GM21717 (cell line): ENCODE measurements around the gene MTO1.
A peak's percentile ranks its signal among the peaks of the same experiment; 100 is the strongest.
"Not testable (repeated sequence)": the region's sequence is repeated elsewhere in the genome, so short reads cannot be mapped to it uniquely, and the experiment has no call there.

Experiments used
- ATAC-seq: cut with Tn5 transposase; IDR thresholded peaks from one replicate; pipeline ENCODE4 v1.9.1; 2021; ENCODE audit warnings: mild to moderate bottlenecking, moderate library complexity; ENCODE audit not compliant: unreplicated experiment

The MTO1 gene

DNA sequence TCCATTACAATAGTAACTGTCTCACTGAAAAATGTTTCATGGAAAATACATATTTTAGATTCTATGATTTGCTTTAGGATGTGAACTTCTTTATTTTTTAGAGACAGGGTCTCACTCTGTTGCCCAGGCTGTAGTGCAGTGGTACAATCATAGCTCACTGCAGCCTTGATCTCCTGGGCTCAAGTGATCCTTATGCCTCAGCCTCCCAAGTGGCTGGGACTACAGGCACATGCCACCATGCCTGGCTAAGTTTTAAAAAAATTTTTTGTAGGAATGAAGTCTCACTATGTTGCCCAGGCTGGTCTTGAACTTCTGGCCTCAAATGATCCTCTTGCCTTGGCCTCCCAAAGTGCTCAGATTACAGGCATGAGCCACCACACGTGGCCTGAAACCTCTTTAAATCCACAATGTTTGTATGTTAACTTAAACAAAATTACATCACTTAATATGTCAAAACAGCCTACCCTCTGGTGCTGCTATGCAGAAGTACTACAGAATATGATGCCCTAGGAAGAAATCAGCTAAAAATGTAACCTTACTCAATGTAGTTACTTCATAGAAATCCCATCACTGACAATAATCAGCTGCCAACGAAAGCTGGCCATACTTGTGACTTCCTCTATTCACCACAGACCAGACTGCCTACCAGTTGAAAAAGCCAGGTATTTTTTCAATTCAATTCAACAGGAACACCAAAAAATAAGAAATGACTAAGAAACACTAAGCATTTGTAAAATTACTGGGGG is 41.7 kb downstream of the MTO1 start:
- no peak for ATAC-seq

DNA sequence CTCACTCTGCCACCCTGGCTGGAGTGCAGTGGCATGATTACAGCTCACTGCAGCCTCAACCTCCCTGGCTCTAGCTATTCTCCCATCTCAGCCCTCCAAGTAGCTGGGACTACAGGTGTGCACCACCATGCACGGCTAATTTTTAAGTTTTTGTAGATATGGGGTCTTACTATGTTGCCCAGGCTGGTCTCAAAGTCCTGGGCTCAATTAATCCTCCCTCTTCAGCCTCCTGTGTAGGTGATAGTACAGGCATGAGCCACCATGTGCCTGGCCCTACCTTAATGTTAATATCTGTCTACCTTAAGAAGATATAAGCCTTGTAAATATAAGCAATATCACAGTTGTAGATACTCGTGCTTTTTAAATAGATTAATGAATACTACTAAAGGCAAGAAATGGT is 42.6 kb downstream of the MTO1 start:
- no peak for ATAC-seq

DNA sequence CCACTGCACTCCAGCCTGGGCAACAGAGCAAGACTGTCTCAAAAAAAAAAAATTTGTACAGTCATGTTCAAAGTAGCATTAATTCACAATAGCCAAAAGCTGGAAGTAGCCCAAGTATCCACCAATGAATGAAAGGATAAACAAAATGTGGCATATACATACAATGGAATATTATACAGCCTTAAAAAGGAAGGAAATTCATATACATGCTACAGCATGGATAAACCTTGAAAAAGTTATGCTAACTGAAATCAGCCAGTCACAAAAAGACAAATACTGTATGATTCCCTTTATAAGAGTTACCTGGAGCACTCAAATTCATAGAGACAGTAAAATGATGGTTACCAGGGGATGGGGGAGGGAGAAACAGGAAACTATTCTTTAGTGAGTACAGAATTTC is 43.6 kb downstream of the MTO1 start:
- ATAC-seq: no peak

GRCh38 chr6:73505705-73506104 is 44.2 kb downstream of the MTO1 start:
- ATAC-seq: not testable (repeated sequence)

DNA sequence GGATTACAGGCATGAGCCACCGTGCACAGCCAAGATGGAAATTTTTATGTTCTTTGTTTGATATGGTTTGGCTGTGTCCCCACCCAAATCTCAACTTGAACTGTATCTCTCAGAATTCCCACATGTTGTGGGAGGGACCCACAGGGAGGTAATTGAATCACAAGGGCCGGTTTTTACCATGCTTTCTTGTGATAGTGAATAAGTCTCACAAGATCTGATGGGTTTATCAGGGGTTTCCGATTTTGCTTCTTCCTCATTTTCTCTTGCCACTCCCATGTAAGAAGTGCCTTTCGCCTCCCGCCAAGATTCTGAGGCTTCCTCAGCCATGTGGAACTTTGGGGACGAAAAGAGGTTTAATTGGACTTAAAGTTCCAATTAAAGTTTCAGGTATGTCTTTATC is 44.7 kb downstream of the MTO1 start:
- no peak for ATAC-seq

DNA sequence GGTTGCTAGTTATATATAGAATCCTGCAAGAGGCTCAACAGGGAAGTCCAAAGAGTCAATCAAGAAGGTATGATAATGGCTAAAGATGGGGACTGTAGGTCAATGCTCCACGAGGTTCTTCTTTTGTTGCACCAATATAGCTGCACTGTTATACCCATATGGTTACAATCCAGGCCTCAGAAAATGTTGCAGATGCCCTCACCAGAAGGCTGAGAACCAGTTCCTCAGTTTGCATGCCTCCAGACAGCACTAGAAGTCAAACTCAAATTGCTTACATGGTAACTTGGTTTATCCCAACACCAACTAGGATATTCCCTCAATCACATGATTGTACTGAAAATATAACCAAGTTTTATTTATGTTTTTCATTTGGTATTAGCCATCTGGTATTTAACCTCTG is 47.2 kb downstream of the MTO1 start:
- ATAC-seq: no peak

DNA sequence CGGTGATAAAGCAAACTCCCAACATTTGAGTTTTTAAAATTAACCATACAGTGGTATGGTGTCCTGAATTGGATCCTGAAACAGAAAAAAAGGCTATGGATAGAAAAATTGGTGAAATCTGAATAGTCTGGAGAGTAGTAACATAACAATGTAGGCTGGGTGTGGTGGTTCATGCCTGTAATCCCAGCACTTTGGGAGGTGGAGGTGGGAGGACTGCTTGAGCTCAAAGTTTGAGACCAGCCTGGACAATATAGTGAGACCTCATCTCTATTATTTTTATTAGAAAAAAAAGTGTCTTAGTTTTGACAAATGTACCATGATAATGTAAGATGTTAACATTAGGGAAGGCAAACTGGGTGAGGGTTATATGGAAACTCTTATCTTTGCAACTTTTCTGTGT is 48.3 kb downstream of the MTO1 start:
- ATAC-seq: no peak

- ATAC-seq: no peak
These were observed 50.3 kb downstream of the MTO1 start for GRCh38 chr6:73511796-73512195.

DNA sequence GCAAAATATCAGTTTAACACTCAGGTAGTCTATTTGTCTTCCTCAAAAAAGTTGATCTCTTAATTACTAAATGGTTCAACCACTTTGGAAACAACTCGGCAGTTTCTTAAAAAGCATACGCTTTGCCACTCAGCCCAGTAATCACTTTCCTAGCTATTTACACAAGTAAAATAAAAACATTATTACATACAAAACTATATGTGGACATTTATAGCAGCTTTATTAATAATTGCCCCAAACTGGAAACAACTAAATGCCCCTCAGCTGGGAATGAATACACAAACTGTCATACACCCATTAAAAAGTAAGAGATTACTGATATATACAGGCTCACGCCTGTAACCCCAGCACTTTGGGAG is 51.9 kb downstream of the MTO1 start:
- ATAC-seq: no peak

- ATAC-seq: no peak
These were observed 53.2 kb downstream of the MTO1 start for GRCh38 chr6:73514746-73515110.

- ATAC-seq: peak; percentile 28
These were observed 53.7 kb downstream of the MTO1 start for GRCh38 chr6:73515204-73515655.

GRCh38 chr6:73516514-73517489 is 55.3 kb downstream of the MTO1 start:
- no peak for ATAC-seq

DNA sequence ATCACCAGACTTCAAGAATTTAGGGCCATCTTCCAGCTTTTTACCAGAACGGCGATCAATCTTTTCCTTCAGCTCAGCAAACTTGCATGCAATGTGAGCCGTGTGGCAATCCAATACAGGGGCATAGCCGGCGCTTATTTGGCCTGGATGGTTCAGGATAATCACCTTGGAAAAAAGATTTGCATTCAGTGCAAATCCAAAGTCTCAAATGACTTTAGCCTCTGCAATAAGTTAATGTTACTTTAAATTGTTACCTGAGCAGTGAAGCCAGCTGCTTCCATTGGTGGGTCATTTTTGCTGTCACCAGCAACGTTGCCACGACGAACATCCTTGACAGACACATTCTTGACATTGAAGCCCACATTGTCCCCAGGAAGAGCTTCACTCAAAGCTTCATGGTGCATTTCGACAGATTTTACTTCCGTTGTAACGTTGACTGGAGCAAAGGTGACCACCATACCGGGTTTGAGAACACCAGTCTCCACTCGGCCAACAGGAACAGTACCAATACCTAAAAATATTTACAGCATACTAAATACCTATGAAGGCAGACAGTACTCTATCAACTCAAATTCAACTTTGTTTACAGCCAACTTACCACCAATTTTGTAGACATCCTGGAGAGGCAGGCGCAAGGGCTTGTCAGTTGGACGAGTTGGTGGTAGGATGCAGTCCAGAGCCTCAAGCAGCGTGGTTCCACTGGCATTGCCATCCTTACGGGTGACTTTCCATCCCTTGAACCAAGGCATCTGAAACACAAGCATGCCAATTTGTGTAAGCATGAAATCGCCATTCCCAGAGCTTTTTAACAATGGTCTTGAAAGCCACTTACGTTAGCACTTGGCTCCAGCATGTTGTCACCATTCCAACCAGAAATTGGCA is 56.8 kb downstream of the MTO1 start:
- ATAC-seq: not testable (repeated sequence)

DNA sequence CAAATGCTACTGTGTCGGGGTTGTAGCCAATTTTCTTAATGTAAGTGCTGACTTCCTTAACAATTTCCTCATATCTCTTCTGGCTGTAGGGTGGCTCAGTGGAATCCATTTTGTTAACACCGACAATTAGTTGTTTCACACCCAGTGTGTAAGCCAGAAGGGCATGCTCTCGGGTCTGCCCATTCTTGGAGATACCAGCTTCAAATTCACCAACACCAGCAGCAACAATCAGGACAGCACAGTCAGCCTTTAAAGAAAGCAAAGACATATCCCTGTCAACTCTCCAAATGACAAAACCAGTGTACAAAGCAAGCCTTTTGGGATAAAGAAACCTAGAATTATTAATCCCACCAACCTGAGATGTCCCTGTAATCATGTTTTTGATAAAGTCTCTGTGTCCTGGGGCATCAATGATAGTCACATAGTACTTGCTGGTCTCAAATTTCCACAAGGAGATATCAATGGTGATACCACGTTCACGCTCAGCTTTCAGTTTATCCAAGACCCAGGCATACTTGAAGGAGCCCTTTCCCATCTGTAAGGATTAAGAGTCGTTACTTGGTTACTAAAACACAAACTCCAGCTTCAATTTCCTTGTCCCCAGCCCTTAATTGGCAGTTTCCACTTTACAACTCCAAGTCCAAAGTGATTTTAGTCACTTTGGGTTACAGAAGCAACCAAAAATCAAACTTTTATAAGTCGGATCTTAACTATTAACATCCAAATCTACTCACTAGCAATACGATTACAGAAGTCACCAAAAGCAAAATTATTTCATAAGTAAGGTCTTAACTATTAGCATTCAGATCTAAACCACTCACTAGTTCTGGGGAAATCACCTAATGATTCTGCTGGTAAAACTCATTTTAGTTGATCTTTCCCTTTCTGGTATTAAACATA is 57.7 kb downstream of the MTO1 start:
- ATAC-seq: not testable (repeated sequence)

DNA sequence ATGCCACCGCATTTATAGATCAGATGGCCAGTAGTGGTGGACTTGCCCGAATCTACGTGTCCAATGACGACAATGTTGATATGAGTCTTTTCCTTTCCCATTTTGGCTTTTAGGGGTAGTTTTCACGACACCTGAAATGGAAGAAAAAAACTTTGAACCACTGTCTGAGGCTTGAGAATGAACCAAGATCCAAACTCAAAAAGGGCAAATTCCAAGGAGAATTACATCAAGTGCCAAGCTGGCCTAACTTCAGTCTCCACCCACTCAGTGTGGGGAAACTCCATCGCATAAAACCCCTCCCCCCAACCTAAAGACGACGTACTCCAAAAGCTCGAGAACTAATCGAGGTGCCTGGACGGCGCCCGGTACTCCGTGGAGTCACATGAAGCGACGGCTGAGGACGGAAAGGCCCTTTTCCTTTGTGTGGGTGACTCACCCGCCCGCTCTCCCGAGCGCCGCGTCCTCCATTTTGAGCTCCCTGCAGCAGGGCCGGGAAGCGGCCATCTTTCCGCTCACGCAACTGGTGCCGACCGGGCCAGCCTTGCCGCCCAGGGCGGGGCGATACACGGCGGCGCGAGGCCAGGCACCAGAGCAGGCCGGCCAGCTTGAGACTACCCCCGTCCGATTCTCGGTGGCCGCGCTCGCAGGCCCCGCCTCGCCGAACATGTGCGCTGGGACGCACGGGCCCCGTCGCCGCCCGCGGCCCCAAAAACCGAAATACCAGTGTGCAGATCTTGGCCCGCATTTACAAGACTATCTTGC is 58.6 kb downstream of the MTO1 start:
- no peak for ATAC-seq

- ATAC-seq: peak; percentile 69
These were observed 59.3 kb downstream of the MTO1 start, which contains the start of gene EEF1A1 for GRCh38 chr6:73520688-73521350. Gene EEF1A1, minus strand, starts transcription at chr6:73521032. Its CDS starts 1,006 bp downstream, at chr6:73520026.

DNA sequence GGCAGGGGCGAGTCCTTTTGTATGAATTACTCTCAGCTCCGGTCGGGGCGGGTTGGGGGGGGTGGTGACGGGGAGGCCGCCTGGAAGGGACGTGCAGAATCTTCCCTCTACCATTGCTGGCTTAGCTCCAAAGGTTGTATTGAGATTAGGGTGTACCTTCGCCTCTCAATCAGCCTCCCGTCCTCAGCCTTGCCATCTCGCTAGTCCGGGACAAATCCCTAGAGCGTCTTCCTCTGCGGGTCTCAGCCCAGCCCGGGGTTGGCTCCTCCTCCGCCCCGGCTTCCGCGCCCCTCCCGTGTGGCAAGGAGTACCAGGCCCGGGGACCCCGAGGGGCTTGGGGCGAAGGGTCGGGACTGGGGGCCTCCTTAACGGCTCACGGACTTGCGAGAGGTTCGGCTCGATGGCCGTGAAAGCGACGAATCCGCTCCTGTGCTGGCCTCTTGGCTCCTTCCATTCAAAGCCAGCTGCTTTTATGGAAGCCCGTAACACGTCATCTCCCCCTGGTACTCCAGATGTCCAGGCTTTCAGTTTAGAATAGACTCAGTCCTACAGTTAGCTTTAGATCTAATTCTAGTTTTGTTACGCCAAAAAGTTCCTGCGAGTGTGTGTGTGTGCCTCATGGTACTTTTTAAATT is 59.9 kb downstream of the MTO1 start:
- peak; percentile 39 for ATAC-seq

GRCh38 chr6:73523434-73524123 is 62.0 kb downstream of the MTO1 start:
- ATAC-seq: peak; percentile 40
